Activated CD8-positive, alpha-beta memory T cell treated with anti-CD3 and anti-CD28 coated beads, Interleukin-2, amount 50 U/mL, for 48 hours (primary cell): ENCODE measurements around the gene IGSF10.

Experiments
- DNase-seq: peaks from one replicate; pipeline ENCODE4 v3.0.0-alpha.2; 2020

The IGSF10 gene

DNA sequence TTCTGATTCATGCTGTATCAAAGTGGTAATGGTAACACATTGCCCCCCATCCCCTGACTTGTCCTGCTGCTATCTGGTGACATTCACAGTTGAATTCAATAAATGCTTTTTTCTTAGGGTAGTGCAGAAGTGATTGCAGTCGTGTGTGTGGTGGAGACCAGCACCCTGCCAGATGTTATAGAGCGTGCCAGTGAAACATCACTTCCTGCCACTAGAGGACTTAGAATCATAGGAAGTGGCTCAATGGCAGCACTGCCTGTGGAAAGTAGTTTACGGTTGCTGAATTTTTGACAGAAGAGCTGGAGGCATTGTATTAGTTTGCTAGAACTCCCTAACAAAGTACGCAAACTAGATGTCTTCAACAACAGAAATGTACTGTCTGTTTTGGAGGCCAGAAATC is 38.9 kb downstream of the IGSF10 start:
- no peak for DNase-seq

DNA sequence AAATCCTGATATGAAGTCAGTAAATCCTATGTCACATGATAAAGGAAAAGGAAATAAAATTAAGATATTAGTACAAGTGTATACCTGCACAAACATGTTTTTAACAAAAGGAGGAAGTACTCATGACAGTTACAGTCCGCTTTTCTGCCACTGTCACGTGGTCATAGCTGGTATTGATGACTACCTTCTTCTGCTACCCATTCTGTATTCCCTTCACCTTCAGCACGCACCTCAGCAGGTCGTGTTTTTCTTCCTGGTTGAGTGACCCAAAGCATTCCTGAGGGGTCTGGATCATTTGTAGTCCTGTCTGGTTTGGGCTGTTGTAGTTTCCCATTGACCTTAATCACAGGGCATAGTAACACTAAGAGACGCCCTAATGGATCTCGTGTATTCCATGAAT is 41.1 kb downstream of the IGSF10 start:
- DNase-seq, result no peak

GRCh38 chr3:151415289-151415688 is 45.6 kb downstream of the IGSF10 start:
- no peak for DNase-seq

- no peak for DNase-seq
Observed at GRCh38 chr3:151412989-151413388, 47.9 kb downstream of the IGSF10 start.
